ENCODE data around the gene UGT8. TPM values are rescaled to one million over a fixed set of nuclear protein-coding genes. Genes with fewer than 3 reads are reported as not detected.

Gene UGT8
- total RNA-seq, 4 donors from 2014 or later: 0.73 to 2.6 (median 1.7) TPM

DNA sequence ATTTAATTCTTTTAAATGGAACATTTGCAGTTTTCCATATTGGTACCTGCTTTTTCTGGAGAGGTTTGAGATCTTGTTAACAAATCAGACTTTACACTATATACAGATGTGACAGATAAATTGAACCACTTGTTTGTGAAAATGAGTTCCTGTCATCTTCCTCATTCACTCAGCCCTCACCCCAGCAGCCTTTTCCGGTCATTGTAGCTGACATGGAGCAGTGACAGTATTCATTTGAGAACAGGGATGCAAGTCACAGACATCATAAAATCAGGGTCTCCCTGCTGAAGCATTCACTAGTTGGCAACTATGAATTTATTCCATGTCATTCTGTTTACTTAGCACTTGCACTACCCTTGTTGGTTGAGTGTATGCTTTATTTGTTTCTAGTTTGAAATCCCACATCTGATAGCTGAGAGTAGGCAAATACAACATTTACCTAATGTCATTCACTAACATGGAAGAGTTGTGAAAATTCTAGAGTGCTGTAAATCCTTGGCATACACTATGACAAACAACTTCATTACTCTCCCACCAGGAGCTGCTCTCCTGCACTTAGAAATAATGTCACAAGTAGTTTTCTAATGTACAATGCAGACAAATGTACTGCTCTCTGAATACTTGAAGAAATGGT lies 78.9 kb downstream of the UGT8 start:
- WGBS: 71% methylated on average over 1 of the region's 1 CpG
- TF ChIP-seq, protein P1, sequence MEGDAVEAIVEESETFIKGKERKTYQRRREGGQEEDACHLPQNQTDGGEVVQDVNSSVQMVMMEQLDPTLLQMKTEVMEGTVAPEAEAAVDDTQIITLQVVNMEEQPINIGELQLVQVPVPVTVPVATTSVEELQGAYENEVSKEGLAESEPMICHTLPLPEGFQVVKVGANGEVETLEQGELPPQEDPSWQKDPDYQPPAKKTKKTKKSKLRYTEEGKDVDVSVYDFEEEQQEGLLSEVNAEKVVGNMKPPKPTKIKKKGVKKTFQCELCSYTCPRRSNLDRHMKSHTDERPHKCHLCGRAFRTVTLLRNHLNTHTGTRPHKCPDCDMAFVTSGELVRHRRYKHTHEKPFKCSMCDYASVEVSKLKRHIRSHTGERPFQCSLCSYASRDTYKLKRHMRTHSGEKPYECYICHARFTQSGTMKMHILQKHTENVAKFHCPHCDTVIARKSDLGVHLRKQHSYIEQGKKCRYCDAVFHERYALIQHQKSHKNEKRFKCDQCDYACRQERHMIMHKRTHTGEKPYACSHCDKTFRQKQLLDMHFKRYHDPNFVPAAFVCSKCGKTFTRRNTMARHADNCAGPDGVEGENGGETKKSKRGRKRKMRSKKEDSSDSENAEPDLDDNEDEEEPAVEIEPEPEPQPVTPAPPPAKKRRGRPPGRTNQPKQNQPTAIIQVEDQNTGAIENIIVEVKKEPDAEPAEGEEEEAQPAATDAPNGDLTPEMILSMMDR (IDR thresholded peaks at IDR 0.05): no peak
- TF ChIP-seq POLR2AphosphoS5 (IDR thresholded peaks at IDR 0.05): no peak
- TF ChIP-seq EP300 (IDR thresholded peaks at IDR 0.05): no peak
- no peak for TF ChIP-seq POLR2A (IDR thresholded peaks at IDR 0.05)
- Histone ChIP-seq H3K4me1 (no peaks in the 10 kb centered on the region), H3K27me3 (no peaks in the 10 kb centered on the region), H3K9me3 (no peaks in the 10 kb centered on the region), H3K27ac (no peak overlapping the region), H3K36me3 (no peaks in the 10 kb centered on the region), H3K4me3 (no peak overlapping the region)
- DNase-seq (ENCODE audit: low spot score in 2 of 2): no peak

- TF ChIP-seq EP300 (IDR thresholded peaks at IDR 0.05) (no peak), POLR2A (IDR thresholded peaks at IDR 0.05) (no peak), POLR2AphosphoS5 (IDR thresholded peaks at IDR 0.05) (no peak)
- TF ChIP-seq, protein P1 (IDR thresholded peaks at IDR 0.05): no peak
- no peaks in the 10 kb centered on the region for H3K4me1 ChIP-seq
- no peak overlapping the region for H3K27ac ChIP-seq
- DNase-seq (ENCODE audit: low spot score in 2 of 2): no peak
- H3K36me3 ChIP-seq: no peaks in the 10 kb centered on the region
- no peaks in the 10 kb centered on the region for H3K27me3 ChIP-seq
- H3K9me3 ChIP-seq: no peaks in the 10 kb centered on the region
- H3K4me3 ChIP-seq: no peak overlapping the region
Measured at GRCh38 chr4:114684462-114684861, 85.9 kb downstream of the UGT8 start.

GRCh38 chr4:114688059-114688458 lies 89.5 kb downstream of the UGT8 start:
- no peak for DNase-seq (ENCODE audit: low spot score in 2 of 2)
- Histone ChIP-seq H3K4me1 (no peaks in the 10 kb centered on the region), H3K9me3 (no peaks in the 10 kb centered on the region), H3K27ac (no peak overlapping the region), H3K36me3 (no peaks in the 10 kb centered on the region), H3K4me3 (no peak overlapping the region), H3K27me3 (no peaks in the 10 kb centered on the region)
- 58% methylated on average over 3 of the region's 3 CpGs for WGBS
- TF ChIP-seq POLR2A (IDR thresholded peaks at IDR 0.05) (no peak), EP300 (IDR thresholded peaks at IDR 0.05) (no peak), POLR2AphosphoS5 (IDR thresholded peaks at IDR 0.05) (no peak)
- TF ChIP-seq, protein P1 (IDR thresholded peaks at IDR 0.05): no peak

DNA sequence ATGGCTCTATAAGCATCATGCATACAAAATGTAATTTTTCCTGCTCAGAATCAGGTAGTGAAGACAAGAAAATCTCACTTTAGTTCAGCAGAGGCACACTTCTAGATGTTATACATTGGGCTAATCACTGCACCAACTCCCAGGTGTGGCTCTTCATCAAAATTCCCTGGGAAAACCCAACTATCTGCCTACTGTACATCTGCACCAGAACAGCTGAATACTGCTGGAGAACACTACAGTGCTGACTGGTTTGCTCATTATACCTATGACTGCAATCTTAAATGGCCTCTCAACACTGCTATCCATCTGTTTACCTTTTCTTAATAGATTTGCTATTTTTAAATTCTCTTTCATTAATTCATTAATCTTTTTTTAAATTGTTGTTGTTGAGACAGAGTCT lies 92.0 kb downstream of the UGT8 start:
- H3K27me3 ChIP-seq: no peaks in the 10 kb centered on the region

DNA sequence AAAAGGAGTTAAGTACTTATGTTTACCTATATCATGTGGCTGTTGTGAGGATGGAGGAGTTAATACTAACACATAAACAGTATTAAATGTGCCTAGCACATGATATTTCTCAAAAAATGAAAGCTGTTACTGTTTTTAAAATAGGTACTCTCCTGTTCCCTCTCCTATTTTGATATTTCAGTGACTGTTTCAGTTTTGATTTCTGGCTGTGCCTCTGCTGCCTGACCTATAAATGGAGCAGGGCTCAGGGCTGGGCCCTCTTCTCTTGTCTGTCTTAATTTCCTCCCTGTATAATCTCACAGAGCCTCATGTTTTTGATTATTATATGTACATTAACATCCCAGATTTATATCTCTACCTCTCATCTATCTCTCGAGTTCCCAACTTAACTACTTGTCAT lies 93.3 kb downstream of the UGT8 start:
- no peaks in the 10 kb centered on the region for H3K27me3 ChIP-seq
- TF ChIP-seq POLR2AphosphoS5 (IDR thresholded peaks at IDR 0.05) (no peak), POLR2A (IDR thresholded peaks at IDR 0.05) (no peak), EP300 (IDR thresholded peaks at IDR 0.05) (no peak)
- TF ChIP-seq, protein P1 (IDR thresholded peaks at IDR 0.05): no peak
- no peaks in the 10 kb centered on the region for H3K9me3 ChIP-seq
- H3K4me1 ChIP-seq: no peaks in the 10 kb centered on the region
- H3K4me3 ChIP-seq: no peak overlapping the region
- no peak for DNase-seq (ENCODE audit: low spot score in 2 of 2)
- WGBS: 58% methylated on average over 1 of the region's 1 CpG
- no peak overlapping the region for H3K27ac ChIP-seq
- H3K36me3 ChIP-seq: no peaks in the 10 kb centered on the region

More for the DNA sequence above, 92.0 kb downstream of the UGT8 start:
- Histone ChIP-seq H3K4me1 (no peaks in the 10 kb centered on the region), H3K36me3 (no peaks in the 10 kb centered on the region), H3K9me3 (no peaks in the 10 kb centered on the region), H3K27ac (no peak overlapping the region), H3K4me3 (no peak overlapping the region)
- no peak for DNase-seq (ENCODE audit: low spot score in 2 of 2)
- no peak for TF ChIP-seq POLR2AphosphoS5 (IDR thresholded peaks at IDR 0.05)
- TF ChIP-seq, protein P1 (IDR thresholded peaks at IDR 0.05): no peak
- no peak for TF ChIP-seq POLR2A (IDR thresholded peaks at IDR 0.05)
